Heart left ventricle (tissue), 13 donors: ENCODE results near the gene PRR5L.

Experiments used
- POLR2A ChIP-seq, 2 donors: fragments of 450-650 bp; IDR thresholded peaks; one replicate each; pipeline ENCODE4 v1.6.1; 2017; ENCODE audit warnings: antibody characterized with exemption in 2 of 2, mild to moderate bottlenecking in 2 of 2, moderate library complexity in 2 of 2
- TF ChIP-seq, protein P1 (sequence below), 12 donors: fragments of 200-600 bp; sonication (generic) in 4 of 12; IDR thresholded peaks; one replicate each; pipeline versions ENCODE4 v1.5.0 to v1.8.0; 2018 to 2022; ENCODE audit warnings: antibody characterized with exemption in 12 of 12, mild to moderate bottlenecking in 5 of 12
- donor health status: ischemic (EF 13 %, LVEDD 7.1; RV severe dilation, severe dysfunction).
- donor health status: DM: no; HTN: yes; CAD: no.
- donor health status: DM: no; HTN: no; CAD: no.
- donor health status: ischemic (EF 25% LVEDD 6.9; RV normal size, moderate dysfunction).
- donor health status: ischemic (EF 25% LVEDD 5.7; RV mildly dilated, moderate dysfunction).
- donor health status: ischemic (EF 35%, LVEDD 5.7; RV mildly dilated, moderate dysfunction).
- donor health status: nonischemic (EF 11% LVEDD 7.7; RV severe dilation, severe dysfunction).
- donor health status: DM: yes; HTN: yes; CAD: no.
- donor health status: PGD.
- donor health status: ischemic (EF 29% LVEDD 5.4; RV normal size, mild dysfunction).
- donor health status: nonischemic (EF 23%, LVEDD 6.1; RV moderate dilation, normal function).

DNA sequence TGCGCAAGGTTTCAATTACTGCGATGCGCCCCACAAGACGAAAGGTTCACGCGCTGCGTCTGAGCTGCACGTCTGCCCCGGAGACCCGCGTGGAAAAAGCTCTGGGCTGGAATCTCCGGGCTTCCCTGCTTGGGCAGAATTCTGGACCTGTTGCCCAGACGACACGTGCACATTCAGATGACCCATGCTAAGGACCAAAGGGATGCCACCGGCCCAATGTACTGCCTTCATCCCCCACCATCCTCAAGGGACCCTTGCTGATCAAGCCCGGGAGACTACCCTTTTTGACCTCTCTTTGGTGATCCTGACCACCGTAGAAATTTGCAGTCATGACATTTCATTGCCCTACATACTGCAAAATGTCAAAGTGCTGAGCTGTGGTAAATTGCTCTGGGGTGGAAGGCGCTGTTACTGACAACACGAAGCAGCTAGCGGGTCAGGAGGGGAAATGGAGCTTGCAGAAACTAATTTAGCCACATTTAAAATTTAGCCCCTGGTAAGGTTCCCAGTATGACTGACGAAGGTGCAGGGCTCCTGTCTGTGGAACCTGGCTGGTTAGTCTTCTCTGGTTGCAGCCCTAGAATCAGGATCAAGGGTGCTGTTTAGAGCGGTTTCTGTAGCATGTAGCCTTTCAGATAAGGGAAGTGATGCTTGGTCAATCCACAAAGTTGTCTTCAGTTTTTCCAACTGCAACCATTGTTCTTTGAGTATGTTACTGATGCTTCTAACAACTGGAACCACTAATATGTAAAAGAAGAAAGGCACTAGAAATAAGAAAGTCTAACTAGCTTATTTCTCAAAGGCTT is 81.9 kb downstream of the PRR5L start:
- TF ChIP-seq, protein P1, sequence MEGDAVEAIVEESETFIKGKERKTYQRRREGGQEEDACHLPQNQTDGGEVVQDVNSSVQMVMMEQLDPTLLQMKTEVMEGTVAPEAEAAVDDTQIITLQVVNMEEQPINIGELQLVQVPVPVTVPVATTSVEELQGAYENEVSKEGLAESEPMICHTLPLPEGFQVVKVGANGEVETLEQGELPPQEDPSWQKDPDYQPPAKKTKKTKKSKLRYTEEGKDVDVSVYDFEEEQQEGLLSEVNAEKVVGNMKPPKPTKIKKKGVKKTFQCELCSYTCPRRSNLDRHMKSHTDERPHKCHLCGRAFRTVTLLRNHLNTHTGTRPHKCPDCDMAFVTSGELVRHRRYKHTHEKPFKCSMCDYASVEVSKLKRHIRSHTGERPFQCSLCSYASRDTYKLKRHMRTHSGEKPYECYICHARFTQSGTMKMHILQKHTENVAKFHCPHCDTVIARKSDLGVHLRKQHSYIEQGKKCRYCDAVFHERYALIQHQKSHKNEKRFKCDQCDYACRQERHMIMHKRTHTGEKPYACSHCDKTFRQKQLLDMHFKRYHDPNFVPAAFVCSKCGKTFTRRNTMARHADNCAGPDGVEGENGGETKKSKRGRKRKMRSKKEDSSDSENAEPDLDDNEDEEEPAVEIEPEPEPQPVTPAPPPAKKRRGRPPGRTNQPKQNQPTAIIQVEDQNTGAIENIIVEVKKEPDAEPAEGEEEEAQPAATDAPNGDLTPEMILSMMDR (IDR thresholded peaks at IDR 0.05): no peak
- TF ChIP-seq POLR2A (IDR thresholded peaks at IDR 0.05): no peak
